Common myeloid progenitor, CD34-positive (primary cell): ENCODE results near the gene DNAJC4.

Experiments used
- CTCF ChIA-PET: fragments of 350-600 bp; sonication (Branson Sonifier 250); formaldehyde crosslinking; loops from one replicate; lab custom pipeline; 2021; ENCODE audit warnings: antibody characterized with exemption; lab: Charles Lee
- POLR2A ChIA-PET: fragments of 350-600 bp; sonication (Branson Sonifier 250); formaldehyde crosslinking; loops from one replicate; lab custom pipeline; 2021; ENCODE audit warnings: antibody characterized with exemption; lab: Charles Lee
- DNase-seq, 3 donors: peaks; one replicate each; pipeline versions ENCODE4 v3.0.0 to v3.0.0-alpha.2; 2013
- H3K27ac ChIP-seq, 2 experiments: 1 replicate in 1 of 2; 2 replicates in 1 of 2; pipeline ENCODE4 v1.7.0; 2013; ENCODE audit warnings: inconsistent platforms in 2 of 2, low read length in 2 of 2, mild to moderate bottlenecking in 2 of 2, low read depth in 1 of 2, moderate library complexity in 1 of 2; ENCODE audit not compliant: severe bottlenecking in 2 of 2, insufficient read depth in 1 of 2, poor library complexity in 1 of 2
- H3K27me3 ChIP-seq, 5 experiments: replicated peaks in 2 of 5; 1 replicate in 3 of 5; 2 replicates in 2 of 5; pipeline versions ENCODE4 v1.6.1 to v1.7.0; 2013; ENCODE audit warnings: low read length in 4 of 5, mild to moderate bottlenecking in 2 of 5, moderate library complexity in 2 of 5, inconsistent platforms in 1 of 5; ENCODE audit not compliant: insufficient read depth in 5 of 5, control insufficient read depth in 4 of 5
- H3K36me3 ChIP-seq, 4 experiments: 1 replicate in 2 of 4; 2 replicates in 2 of 4; pipeline versions ENCODE4 v1.6.1 to v1.7.0; 2013; ENCODE audit warnings: low read length in 3 of 4, control low read depth in 1 of 4, mild to moderate bottlenecking in 1 of 4; ENCODE audit not compliant: control insufficient read depth in 4 of 4, insufficient read depth in 4 of 4
- H3K4me1 ChIP-seq, 4 experiments: 1 replicate in 3 of 4; 2 replicates in 1 of 4; pipeline versions ENCODE4 v1.6.1 to v1.7.1; 2013; ENCODE audit warnings: low read length in 3 of 4, mild to moderate bottlenecking in 3 of 4, control low read depth in 1 of 4, inconsistent platforms in 1 of 4, moderate library complexity in 1 of 4; ENCODE audit not compliant: control insufficient read depth in 4 of 4, insufficient read depth in 4 of 4; ENCODE audit errors: control extremely low read depth in 1 of 4
- H3K4me3 ChIP-seq, 7 experiments: 1 replicate in 4 of 7; 2 replicates in 3 of 7; pipeline versions ENCODE4 v1.5.1 to v1.7.0; 2013; ENCODE audit warnings: mild to moderate bottlenecking in 7 of 7, low read length in 6 of 7, moderate library complexity in 6 of 7, inconsistent platforms in 2 of 7, low read depth in 2 of 7, control low read depth in 1 of 7; ENCODE audit not compliant: insufficient read depth in 4 of 7, control insufficient read depth in 1 of 7; ENCODE audit errors: extremely low read depth in 1 of 7
- H3K9me3 ChIP-seq, 5 experiments: 1 replicate in 4 of 5; 2 replicates in 1 of 5; pipeline versions ENCODE4 v1.6.1 to v1.7.1; 2013; ENCODE audit warnings: low read length in 4 of 5, mild to moderate bottlenecking in 2 of 5, inconsistent platforms in 1 of 5, low read depth in 1 of 5, moderate library complexity in 1 of 5; ENCODE audit not compliant: control insufficient read depth in 4 of 5, insufficient read depth in 2 of 5; ENCODE audit errors: control extremely low read depth in 1 of 5
- WGBS: methylation state at CpG from one replicate; pipeline ENCODE4 v1.1.5; 2013; ENCODE audit not compliant: insufficient coverage; 5-methylcytosine and 5-hydroxymethylcytosine counted together

Gene DNAJC4

DNA sequence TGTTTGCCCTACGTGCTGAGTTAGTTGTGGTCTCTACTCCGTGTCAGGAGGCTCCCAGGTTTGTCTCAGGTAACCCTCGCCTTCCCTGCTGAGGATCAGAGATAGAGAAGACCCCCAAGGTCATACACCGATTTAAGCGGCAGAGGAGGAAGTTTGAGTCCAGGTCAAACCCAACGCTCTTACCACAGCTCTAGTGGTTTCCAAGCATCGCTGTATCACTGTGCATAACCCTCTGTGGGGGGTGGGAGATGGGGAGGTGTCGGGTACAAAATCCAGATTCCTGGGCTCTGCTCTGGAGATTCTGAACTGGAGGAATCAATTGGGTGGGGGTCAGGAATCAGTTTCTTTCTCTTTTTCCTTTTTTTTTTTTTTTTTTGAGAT lies 627 bp downstream of the DNAJC4 start:
- H3K4me1 ChIP-seq = peaks cover 0 to 59% (median 57%) of the 10 kb centered on the region in 4 experiments
- CTCF ChIA-PET = interaction anchor here (0.5 to 5.4 kb wide), 3 partner anchors 20 to 70 kb away, joined by 4 to 58 read pairs (median 6); partner anchors contain the start of genes FERMT3 and PLCB3
- peak; percentile 53 to 86 (median 83) for DNase-seq

DNA sequence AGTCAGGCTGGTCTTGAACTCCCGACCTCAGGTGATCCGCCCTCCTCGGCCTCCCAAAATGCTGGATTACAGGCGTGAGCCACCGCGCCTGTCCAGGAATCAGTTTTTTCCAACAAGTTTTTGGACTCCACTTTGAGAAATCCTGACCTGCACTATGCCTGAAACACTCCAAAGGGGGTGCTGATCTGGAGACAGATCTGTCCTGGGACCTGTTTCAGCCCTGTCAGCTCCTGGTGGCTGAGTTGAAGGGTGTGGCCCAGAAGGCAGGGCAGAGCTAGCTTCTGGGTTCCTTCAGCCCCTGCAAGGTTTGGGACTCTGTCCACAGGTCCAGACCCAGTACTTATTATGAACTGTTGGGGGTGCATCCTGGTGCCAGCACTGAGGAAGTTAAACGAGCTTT lies 1.2 kb downstream of the DNAJC4 start:
- Histone ChIP-seq H3K27ac (no peak overlapping the region), H3K27me3 (no peaks in the 10 kb centered on the region), H3K9me3 (no peaks in the 10 kb centered on the region), H3K4me1 (peaks cover 0 to 56% (median 53%) of the 10 kb centered on the region in 4 experiments), H3K36me3 (peaks cover 0 to 4% (median 0%) of the 10 kb centered on the region in 4 experiments), H3K4me3 (peak overlapping the region in 1 of 7 experiments; percentile 21)
- ChIA-PET POLR2A (interaction anchor here (1.2 to 3.1 kb wide), 3 partner anchors 10 to 25 kb away, joined by 3 to 12 read pairs (median 4); partner anchors contain the start of genes FERMT3 and FKBP2), CTCF (interaction anchor here (0.9 to 5.4 kb wide), 5 partner anchors 16 to 71 kb away, joined by 3 to 58 read pairs (median 3); partner anchors contain the start of genes FERMT3 and PLCB3)
- DNase-seq = no peak
- 84% methylated on average over 6 of the region's 7 CpGs for WGBS

More for the DNA sequence above, 627 bp downstream of the DNAJC4 start:
- no peaks in the 10 kb centered on the region for H3K27me3 ChIP-seq
- peaks cover 0 to 4% (median 0%) of the 10 kb centered on the region in 4 experiments for H3K36me3 ChIP-seq
- no peaks in the 10 kb centered on the region for H3K9me3 ChIP-seq
- POLR2A ChIA-PET = interaction anchor here (1.2 to 3.1 kb wide), 4 partner anchors 10 to 24 kb away, joined by 3 to 12 read pairs (median 4); partner anchors contain the start of genes FERMT3 and FKBP2
- peak overlapping the region; percentile 72 to 92 (median 77) for H3K4me3 ChIP-seq
- peak overlapping the region in 1 of 2 experiments; percentile 83 for H3K27ac ChIP-seq
- WGBS = 0% methylated on average over 3 of the region's 8 CpGs

DNA sequence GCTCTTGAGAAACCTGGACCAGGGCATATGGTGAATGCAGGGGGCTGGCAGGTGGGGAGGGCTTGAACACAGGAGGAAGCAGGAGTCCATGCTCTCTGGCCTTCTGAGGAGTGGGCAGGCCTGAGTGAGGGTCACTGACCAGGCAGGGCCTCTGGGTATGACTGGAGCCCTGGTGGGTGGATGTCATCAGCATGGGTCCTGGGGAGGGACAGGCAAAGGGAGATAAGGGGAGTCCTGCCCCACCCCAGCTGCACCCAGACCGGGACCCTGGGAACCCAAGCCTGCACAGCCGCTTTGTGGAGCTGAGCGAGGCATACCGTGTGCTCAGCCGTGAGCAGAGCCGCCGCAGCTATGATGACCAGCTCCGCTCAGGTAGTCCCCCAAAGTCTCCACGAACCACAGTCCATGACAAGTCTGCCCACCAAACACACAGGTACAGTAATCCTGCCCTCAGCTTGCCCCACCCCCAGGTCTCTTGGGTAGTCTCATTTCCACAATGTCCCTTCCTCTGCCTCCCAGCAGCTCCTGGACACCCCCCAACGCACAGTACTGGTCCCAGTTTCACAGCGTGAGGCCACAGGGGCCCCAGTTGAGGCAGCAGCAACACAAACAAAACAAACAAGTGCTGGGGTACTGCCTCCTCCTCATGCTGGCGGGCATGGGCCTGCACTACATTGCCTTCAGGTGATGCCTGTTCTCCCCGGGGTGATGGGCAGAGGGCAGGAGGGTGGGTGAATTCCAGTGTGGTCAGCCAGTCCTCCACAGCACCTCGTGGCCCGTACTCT lies 2.0 kb downstream of the DNAJC4 start:
- no peak for DNase-seq
- ChIA-PET CTCF (interaction anchor here (0.6 to 5.4 kb wide), 9 partner anchors 13 to 1367 kb away, joined by 3 to 58 read pairs (median 5); partner anchors contain the start of genes FERMT3 and PLCB3), POLR2A (interaction anchor here (1.2 to 3.1 kb wide), 2 partner anchors 9 to 26 kb away, joined by 3 to 12 read pairs; partner anchors contain the start of genes FERMT3 and FKBP2)
- H3K4me1 ChIP-seq = peaks cover 0 to 47% (median 44%) of the 10 kb centered on the region in 4 experiments
- H3K27ac ChIP-seq = no peak overlapping the region
- WGBS = 90% methylated on average over 15 of the region's 15 CpGs
- H3K36me3 ChIP-seq = peaks cover 0 to 5% (median 3%) of the 10 kb centered on the region in 4 experiments
- no peaks in the 10 kb centered on the region for H3K9me3 ChIP-seq
- H3K27me3 ChIP-seq = no peaks in the 10 kb centered on the region
- H3K4me3 ChIP-seq = no peak overlapping the region

DNA sequence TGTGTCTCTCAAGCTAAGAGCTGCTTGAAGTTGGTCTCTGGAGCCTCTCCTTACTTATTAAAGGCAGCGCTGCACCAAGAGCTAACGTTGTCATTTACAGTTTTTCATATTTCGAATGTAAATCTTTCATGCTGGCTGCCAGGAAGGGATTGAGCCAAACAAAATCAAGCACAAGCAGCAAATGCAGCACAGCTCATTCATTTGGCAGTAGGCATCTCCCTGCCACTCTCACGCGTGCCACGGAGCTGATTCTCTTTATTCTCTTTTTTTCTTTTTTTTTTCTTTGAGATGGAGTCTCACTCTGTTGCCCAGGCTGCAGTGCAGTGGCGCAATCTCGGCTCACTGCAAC lies 2.6 kb downstream of the DNAJC4 start:
- H3K4me3 ChIP-seq = no peak overlapping the region
- CTCF ChIA-PET = interaction anchor here (0.6 to 5.4 kb wide), 5 partner anchors 13 to 1367 kb away, joined by 3 to 58 read pairs (median 6); partner anchors contain the start of gene FERMT3
- H3K27ac ChIP-seq = no peak overlapping the region
- WGBS = 92% methylated on average over 6 of the region's 8 CpGs
- no peak for DNase-seq
- no peaks in the 10 kb centered on the region for H3K9me3 ChIP-seq
- H3K4me1 ChIP-seq = peaks cover 0 to 44% (median 42%) of the 10 kb centered on the region in 4 experiments
- H3K27me3 ChIP-seq = no peaks in the 10 kb centered on the region
- peaks cover 0 to 11% (median 6%) of the 10 kb centered on the region in 4 experiments for H3K36me3 ChIP-seq
- POLR2A ChIA-PET = no interaction called here

DNA sequence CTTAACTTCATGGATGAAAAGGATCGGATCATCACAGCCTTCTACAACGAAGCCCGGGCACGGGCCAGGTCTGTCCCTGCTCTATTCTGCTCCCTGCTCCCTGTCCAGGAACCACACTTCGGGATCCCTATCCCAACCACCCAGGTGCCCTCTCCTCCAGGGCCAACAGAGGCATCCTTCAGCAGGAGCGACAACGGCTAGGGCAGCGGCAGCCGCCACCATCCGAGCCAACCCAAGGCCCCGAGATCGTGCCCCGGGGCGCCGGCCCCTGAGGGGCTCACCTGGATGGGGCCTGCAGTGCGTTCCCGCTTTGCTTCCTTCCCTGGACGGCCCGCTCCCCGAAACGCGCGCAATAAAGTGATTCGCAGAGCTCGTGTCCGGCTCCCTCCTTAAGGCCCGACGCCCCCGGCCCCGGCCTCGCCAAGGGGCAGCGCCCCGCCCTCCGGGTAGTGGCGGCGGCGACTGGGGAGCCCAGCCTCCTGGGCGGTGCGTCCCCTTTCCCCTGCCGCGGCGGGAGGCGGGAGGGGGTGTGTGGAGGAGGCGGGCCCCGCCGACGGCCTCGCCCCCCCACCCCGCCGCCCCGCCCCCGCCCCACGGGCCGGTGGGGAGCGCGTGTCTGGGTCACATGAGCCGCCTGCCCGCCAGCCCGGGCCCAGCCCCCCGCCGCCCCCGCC lies 3.7 kb downstream of the DNAJC4 start, which contains the start of gene VEGFB:
TSS of gene VEGFB (plus strand) at position 672 of the 674 bp plus-strand sequence. CDS start 250 bp downstream, outside the sequence.
- Histone ChIP-seq H3K36me3 (peaks cover 0 to 21% (median 16%) of the 10 kb centered on the region in 4 experiments), H3K4me1 (peaks cover 0 to 44% (median 41%) of the 10 kb centered on the region in 4 experiments), H3K4me3 (peak within 1 kb of the TSS; percentile 29 to 84 (median 70)), H3K27me3 (no peaks in the 10 kb centered on the region), H3K9me3 (no peaks in the 10 kb centered on the region), H3K27ac (peak within 1 kb of the TSS in 1 of 2 experiments; percentile 58)
- DNase-seq = peak in 2 of 3 donors; percentile 54 to 60
- ChIA-PET CTCF (interaction anchor here (1.3 to 5.4 kb wide), 3 partner anchors 11 to 28 kb away, joined by 6 to 58 read pairs (median 13); partner anchors contain the start of gene FERMT3), POLR2A (interaction anchor here (1.0 kb wide), 1 partner anchor 26 kb away, joined by 3 read pairs; no protein-coding TSS in a partner anchor)
- 9% methylated on average over 47 of the region's 62 CpGs for WGBS

DNA sequence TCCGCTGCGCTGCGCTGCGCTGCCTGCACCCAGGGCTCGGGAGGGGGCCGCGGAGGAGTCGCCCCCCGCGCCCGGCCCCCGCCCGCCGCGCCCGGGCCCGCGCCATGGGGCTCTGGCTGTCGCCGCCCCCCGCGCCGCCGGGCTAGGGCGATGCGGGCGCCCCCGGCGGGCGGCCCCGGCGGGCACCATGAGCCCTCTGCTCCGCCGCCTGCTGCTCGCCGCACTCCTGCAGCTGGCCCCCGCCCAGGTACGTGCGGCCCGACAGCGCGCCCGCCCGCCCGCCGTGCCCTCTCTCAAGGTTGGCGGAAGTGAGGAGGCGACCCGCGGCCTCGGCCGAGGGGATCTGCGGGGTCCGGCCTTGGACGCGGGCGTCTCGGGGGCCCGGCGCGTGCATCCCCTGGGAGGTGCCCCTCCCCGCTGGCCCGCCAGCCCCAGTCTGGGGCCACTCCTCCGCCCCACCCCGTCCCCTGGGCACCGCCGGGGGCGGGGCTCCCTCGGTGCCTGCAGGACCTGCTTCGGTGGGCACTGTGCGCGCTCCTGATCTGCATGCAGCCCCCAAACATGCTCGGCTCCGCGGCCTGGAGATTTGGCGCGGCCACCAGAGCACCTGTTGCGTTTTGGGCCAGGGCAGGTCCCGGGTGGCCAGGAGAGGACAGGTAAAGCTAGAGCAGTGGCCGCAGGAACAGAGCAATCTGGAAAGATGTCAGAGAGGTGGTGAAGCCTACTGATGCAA lies 4.5 kb downstream of the DNAJC4 start:
- H3K27ac ChIP-seq = peak overlapping the region in 1 of 2 experiments; percentile 58
- peaks cover under 1 to 40% (median 37%) of the 10 kb centered on the region in 4 experiments for H3K4me1 ChIP-seq
- peaks cover 0 to 17% (median 16%) of the 10 kb centered on the region in 4 experiments for H3K36me3 ChIP-seq
- CTCF ChIA-PET = interaction anchor here (2.1 to 3.2 kb wide), 2 partner anchors 10 to 29 kb away, joined by 11 to 13 read pairs; partner anchors contain the start of gene FERMT3
- no peaks in the 10 kb centered on the region for H3K27me3 ChIP-seq
- POLR2A ChIA-PET = interaction anchor here (0.5 to 1.0 kb wide), 3 partner anchors 27 to 1453 kb away, joined by 3 read pairs; no protein-coding TSS in a partner anchor
- DNase-seq = peak in 2 of 3 donors; percentile 61 to 74
- peak overlapping the region; percentile 29 to 84 (median 70) for H3K4me3 ChIP-seq
- no peaks in the 10 kb centered on the region for H3K9me3 ChIP-seq
- WGBS = under 1% methylated on average over 50 of the region's 80 CpGs
